Hematopoietic multipotent progenitor cell treated with erythropoietin and hydrocortisone succinate and interleukin-3 and kit ligand, for 6 days (in vitro differentiated cells): ENCODE results near the gene MMADHC.
A peak's percentile ranks its signal among the peaks of the same experiment; 100 is the strongest.

Experiments used
- DNase-seq: peaks from one replicate; pipeline ENCODE4 v3.0.0-alpha.2; 2015

Gene MMADHC

DNA sequence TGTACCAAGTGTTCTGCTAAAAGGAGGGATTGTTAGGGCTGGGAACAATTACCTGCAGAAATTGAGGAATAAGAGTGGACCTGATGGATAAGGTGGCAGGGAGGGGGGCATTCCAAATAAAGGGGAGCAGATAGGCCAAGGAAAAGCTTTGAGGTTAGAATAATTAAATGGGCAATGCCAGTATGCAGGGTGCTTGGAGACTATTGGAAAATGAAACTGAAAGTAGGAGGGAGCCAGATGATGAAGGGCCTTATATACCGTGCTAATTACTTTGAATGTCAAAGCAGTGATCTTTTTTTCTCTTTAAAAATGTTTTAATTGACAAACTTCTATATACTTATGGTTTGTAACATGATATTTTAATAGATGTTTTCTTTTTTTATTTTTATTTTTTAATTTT is 42.9 kb downstream of the MMADHC start:
- no peak for DNase-seq

DNA sequence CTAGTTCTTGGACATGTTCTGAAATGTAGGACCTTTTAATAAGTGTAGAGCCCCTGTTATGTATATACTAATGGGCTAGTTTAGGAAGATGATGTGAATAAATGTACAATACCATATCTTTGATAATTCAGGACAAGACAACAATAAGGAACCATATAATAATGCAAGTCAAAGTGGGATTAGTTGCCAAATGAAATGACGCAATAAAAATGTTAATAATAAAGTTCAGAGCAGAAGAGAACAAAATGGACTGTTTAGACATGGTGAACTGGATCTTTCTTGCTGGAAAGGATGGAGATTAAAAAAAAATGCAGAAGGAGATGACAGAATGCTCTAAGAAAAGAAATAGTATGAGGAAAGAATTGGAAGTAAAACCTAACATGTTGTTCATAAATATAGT is 43.7 kb downstream of the MMADHC start:
- DNase-seq, result no peak

DNA sequence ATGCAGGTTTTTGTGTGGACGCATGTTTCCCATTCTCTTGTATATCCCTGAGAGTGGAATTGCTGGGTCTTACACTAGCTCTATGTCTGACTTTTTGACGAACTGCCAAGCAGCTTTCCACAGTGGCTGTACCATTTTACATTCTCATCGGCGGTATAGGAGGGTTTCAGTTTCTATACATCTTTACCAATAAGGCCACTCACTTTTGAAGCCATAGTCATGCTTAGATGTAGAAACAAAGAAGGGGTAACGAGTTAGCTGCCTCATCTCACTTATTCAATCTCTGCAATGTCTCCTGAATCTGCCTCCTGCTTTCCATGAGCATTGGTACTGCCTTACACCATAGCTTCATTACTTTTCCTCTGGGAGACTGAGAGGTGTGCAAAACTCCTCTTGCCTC is 47.4 kb downstream of the MMADHC start:
- DNase-seq, result no peak

DNA sequence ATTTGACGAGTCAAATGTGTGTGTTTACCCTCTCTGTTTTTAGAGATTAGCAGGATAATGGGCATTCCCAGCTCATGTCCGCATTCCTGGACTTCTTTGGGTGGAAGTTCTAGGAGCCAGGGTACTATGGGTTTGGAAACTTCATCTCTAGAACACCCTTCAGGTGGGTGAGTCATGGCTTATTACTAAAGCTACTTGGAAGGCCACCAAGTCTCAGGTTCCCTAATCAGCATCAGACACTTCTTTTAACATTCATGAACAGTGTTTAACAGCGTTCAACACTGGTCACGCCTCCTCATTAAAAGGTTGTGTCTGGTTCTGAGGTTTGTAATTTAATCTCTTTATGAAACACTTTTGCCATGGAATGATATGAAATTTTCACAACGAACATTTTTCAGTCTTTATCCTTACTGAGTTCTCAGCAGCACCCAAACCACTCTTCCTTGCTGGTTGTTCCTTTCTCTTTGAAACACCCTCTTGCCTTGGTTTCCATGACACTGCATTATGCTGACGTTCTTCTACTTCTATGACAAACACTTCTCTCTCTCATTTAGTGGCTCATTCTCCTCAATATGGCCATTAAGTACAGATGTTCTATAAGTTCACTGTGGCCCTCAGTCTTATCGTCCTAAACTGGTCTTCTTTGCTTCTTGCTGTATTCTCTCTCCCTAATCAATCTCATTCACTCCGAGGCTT is 49.3 kb downstream of the MMADHC start:
- DNase-seq, result peak; percentile 24

DNA sequence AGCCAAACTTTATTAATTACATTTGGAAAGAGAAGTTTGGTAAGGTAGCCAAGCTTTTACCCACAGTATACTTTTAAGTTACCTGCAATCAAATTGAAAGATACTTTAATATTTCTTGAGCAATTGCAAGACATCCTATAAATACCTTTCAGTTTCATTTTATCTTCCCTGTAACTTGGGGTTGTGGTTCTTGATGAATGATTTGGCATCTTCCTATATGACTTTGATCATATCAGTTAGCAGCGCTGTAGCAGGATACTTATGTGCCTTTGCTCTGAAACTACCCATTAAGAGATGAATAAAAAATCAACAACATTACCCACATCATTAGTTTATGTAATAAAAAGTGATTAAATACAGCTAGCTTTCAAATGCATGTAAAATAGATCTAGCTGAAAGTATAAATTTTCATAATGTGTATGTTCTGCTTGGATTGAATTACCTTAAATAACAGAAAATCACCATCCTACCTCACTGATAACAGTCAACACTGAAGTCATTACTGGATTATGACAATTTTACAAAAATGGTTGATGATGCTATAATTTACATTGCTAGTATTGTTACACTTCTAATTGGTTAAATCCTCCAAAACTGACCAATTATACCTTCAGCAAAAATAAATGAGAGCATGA is 50.4 kb downstream of the MMADHC start:
- DNase-seq, result no peak

DNA sequence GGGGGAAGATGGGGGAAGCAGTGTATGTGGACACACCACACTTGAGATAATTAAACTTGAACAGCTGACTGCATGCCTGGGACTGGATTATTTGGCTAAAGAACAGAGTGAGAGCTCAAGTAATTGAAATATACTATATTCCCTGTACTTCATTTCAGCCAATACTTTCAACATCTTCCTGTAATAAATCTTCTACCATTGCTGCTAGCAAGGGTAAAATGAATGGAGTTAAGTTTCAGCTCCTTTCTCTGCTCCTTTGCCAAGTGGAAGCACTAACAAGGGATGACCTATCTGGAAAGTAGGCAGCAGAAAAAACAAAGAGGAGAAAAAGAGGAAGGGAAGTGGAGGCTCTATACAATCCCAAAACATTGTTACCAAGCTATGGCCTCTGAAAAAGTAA is 50.9 kb downstream of the MMADHC start:
- DNase-seq, result no peak

DNA sequence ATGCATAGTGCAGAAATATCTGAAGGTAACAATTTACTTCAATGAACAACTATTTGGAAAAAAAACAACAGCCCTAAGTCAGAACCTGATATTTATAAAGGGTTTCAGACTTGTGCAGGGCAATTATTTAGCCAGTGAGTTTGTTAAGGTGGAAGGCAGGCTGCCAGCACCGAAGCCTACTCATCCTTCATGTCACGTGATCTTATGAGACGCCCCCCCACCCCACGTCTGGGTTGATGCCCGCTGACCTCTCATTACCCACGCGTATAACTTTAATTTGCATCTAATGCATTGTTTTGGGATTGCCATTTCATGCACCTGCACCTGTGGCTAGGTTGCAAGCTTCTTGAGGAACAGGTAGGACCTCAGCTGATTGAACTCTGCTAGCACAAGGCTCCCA is 52.9 kb downstream of the MMADHC start:
- no peak for DNase-seq

DNA sequence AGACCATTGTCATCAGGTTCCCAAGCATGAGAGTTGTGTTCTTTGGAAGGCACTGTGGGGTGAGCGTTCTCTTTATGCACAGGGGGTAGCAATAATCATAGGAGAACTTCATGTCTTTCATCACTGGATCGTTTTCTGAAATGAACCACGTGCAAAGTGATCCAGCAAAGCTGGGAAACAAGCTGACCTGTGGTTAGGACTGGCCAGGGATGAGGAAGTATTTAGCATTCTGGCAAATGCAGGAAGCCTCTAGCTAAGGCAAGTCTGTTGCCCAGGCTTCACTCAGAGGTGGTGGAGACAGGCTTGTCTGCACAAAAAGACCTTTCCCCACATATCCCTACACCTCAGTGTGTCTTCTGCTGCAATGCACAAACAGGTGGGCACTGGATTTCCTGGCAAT is 58.6 kb downstream of the MMADHC start:
- no peak for DNase-seq

DNA sequence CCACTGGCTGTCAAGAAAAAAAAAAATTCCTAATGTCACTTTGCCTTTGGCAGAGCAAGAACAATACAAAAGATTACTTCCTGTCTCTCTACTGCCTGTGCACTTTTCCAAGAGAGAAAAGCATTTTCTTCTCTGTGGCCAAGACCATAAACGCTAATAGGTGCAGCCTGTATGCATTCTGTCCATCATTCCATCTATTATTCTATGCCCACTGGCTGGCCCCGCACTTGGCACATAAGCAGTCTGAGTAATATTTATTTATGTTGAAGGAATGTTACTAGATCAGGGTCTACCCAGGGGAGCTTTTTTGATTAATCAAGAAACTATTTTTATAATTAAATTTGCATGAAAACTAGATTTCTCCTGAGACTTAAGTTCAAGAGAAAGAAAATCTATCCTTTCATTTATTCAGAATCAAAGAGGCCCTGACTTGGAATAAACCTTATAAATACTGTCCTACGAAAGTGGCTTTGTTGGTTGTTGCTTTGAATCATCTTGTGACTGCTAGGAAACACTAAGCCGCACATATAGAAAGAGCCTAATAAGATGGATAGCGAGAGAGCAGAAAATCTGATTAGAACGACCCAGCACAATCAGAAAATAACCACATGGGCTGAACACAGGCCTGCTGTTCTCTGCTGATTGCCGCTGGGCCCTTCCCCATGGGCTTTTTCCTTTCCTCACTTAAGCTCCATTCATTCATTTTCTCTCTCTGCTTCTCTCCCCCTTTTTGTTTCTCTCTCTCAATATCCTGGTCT is 59.4 kb downstream of the MMADHC start:
- DNase-seq, result no peak

DNA sequence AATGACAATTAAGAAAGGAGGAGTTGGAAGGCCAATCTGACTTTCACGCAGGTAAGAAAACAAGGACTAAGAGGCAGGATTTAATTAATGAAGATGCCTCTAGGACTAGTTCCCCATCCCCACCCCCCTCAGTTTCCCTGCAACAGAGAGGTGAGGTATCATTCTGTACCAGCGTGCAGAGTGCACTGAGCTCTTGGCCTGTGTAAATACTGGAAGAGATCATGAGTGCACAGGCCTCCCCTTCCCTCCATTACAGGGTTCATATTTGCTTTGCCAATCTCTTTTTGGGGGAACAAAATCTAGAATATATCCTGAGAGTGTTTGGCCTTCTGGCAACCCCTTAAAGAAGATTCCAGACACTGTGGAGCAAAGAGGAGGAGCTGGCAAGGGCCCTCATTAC is 60.9 kb downstream of the MMADHC start:
- no peak for DNase-seq

DNA sequence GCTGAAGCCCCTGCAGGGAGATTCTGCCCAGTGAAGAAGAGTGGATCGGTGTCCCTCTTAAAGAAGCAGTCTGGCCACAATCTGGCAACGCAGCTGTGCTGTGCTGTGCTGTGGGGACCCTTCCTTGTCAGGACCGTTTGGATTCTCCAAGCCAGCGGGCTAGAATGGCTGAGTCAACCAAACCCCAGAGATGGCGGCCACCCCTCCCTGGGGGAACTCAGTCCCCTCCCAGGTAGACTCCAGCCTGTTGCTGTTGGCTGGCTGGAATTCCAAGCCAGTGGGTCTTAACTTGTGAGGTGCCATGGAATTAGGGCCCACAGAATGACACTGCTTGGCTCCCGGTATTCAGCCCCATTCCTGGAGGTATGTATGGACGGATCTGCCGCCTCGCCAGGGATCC is 62.3 kb downstream of the MMADHC start:
- no peak for DNase-seq
